K562 (cell line): ENCODE results near the gene CEMIP2. TPM values are rescaled to one million over a fixed set of nuclear protein-coding genes. Genes with fewer than 3 reads are reported as not detected.
A peak's percentile ranks its signal among the peaks of the same experiment; 100 is the strongest.

Experiments
- ATAC-seq: fragments of 200-7000 bp; cut with Tn5 transposase; 3 replicates; pipeline ENCODE4 v1.9.1; 2020; ENCODE audit warnings: moderate library complexity
- BruUV-seq: library from RNA; stranded (reverse); fragments of 400-500 nt; replicated peaks from 2 replicates; lab custom pipeline; 2021; lab: Mats Ljungman, UMichigan
- CTCF ChIA-PET: fragments of 300-600 bp; formaldehyde crosslinking; extraction: SDS; loops from one replicate; lab custom pipeline; 2021; ENCODE audit warnings: low intra/inter-chr PET ratio; lab: Yijun Ruan, JAX
- POLR2A ChIA-PET: fragments of 300-600, 350-650 bp; sonication (Branson Sonifier 250); formaldehyde crosslinking; extraction: SDS; loops from one replicate; lab custom pipeline; 2021; ENCODE audit warnings: antibody characterized with exemption, inconsistent platforms; lab: Yijun Ruan, JAX
- DNase-seq, 4 experiments: peaks; one replicate each; pipeline versions ENCODE4 v3.0.0 to v3.0.0-alpha.2; 2011 to 2018; ENCODE audit warnings: low spot score in 3 of 4, mixed read lengths in 3 of 4; ENCODE audit errors: extremely low read depth in 1 of 4
- FAIRE-seq: peaks from 2 replicates; lab custom pipeline; 2011; peaks lifted over from hg19 to GRCh38; lab: Jason Lieb, UNC
- H2AFZ ChIP-seq: 2 replicates; pipeline ENCODE4 v1.6.0; 2011; ENCODE audit warnings: low read depth, low read length, control low read depth, inconsistent platforms
- H3K27ac ChIP-seq: fragments of 200-600 bp; 3 replicates; pipeline ENCODE4 v1.8.0; 2011; ENCODE audit warnings: low read depth, mild to moderate bottlenecking, control low read depth, inconsistent platforms, low read length, moderate library complexity, mixed read lengths; ENCODE audit errors: extremely low read depth
- H3K27me3 ChIP-seq, 2 experiments: fragments of 300-600 bp in 1 of 2; 2 replicates in 1 of 2; 3 replicates in 1 of 2; pipeline versions ENCODE4 v1.6.0 to v1.8.0; 2011; ENCODE audit warnings: inconsistent platforms in 2 of 2, low read length in 2 of 2, mild to moderate bottlenecking in 1 of 2, mixed read lengths in 1 of 2, moderate library complexity in 1 of 2; ENCODE audit not compliant: control insufficient read depth in 2 of 2, insufficient read depth in 2 of 2
- H3K36me3 ChIP-seq: fragments of 300-600 bp; 3 replicates; pipeline ENCODE4 v1.8.0; 2011; ENCODE audit warnings: mild to moderate bottlenecking, low read length, inconsistent platforms; ENCODE audit not compliant: control insufficient read depth, insufficient read depth
- H3K4me1 ChIP-seq, 2 experiments: fragments of 200-600 bp in 1 of 2; replicated peaks in 1 of 2; 2 replicates in 1 of 2; 3 replicates in 1 of 2; pipeline versions ENCODE4 v1.5.1 to v1.8.0; 2011; ENCODE audit warnings: inconsistent platforms in 2 of 2, low read length in 2 of 2, mild to moderate bottlenecking in 1 of 2, mixed read lengths in 1 of 2, moderate library complexity in 1 of 2; ENCODE audit not compliant: control insufficient read depth in 2 of 2, insufficient read depth in 2 of 2
- H3K4me2 ChIP-seq: 2 replicates; pipeline ENCODE4 v1.6.1; 2011; ENCODE audit warnings: low read length, control low read depth, inconsistent platforms, mixed read lengths; ENCODE audit not compliant: insufficient read depth
- H3K4me3 ChIP-seq: fragments of 200-600 bp; sonication (generic), shearing (Covaris generic); 2 replicates; pipeline ENCODE4 v1.5.1; 2016; ENCODE audit warnings: control low read depth, inconsistent platforms
- H3K79me2 ChIP-seq: fragments of 200-600 bp; 3 replicates; pipeline ENCODE4 v1.8.0; 2011; ENCODE audit warnings: low read length, inconsistent platforms; ENCODE audit not compliant: control insufficient read depth, insufficient read depth
- H3K9ac ChIP-seq, 2 experiments: 2 replicates each; pipeline versions ENCODE4 v1.6.0 to v1.6.1; 2011; ENCODE audit warnings: low read depth in 2 of 2, low read length in 2 of 2, control low read depth in 1 of 2, inconsistent platforms in 1 of 2, mild to moderate bottlenecking in 1 of 2, mixed read lengths in 1 of 2; ENCODE audit not compliant: insufficient read depth in 1 of 2
- H3K9me1 ChIP-seq: one replicate; pipeline ENCODE4 v1.6.0; 2011; ENCODE audit warnings: inconsistent platforms, mild to moderate bottlenecking, low read length, moderate library complexity; ENCODE audit not compliant: control insufficient read depth, insufficient read depth
- H3K9me3 ChIP-seq: replicated peaks from 2 replicates; pipeline ENCODE4 v1.5.1; 2011; ENCODE audit warnings: low read depth, low read length, inconsistent platforms; ENCODE audit not compliant: control insufficient read depth, insufficient read depth
- H4K20me1 ChIP-seq: replicated peaks from 2 replicates; pipeline ENCODE4 v1.6.1; 2011; ENCODE audit warnings: low read length, inconsistent platforms, mixed read lengths; ENCODE audit not compliant: control insufficient read depth, insufficient read depth
- FOXK2 ChIP-seq, 2 experiments: fragments of 450-650 bp; IDR thresholded peaks in 1 of 2; conservative IDR thresholded peaks in 1 of 2; 2 replicates each; pipeline ENCODE4 v1.6.1; 2016; ENCODE audit warnings: low read depth in 2 of 2, mild to moderate bottlenecking in 1 of 2
- ILF3 ChIP-seq: fragments of 450-650 bp; IDR thresholded peaks from 2 replicates; pipeline ENCODE4 v1.6.1; 2018; ENCODE audit warnings: antibody characterized with exemption, mild to moderate bottlenecking, moderate library complexity, borderline replicate concordance
- MYC ChIP-seq, 2 experiments: fragments of 250-450 bp in 1 of 2; sonication (Bioruptor Pico) in 1 of 2; IDR thresholded peaks; 2 replicates each; pipeline versions ENCODE4 v1.5.1 to v1.6.1; 2012 to 2021; ENCODE audit warnings: low read depth in 2 of 2, borderline replicate concordance in 1 of 2, improper control_type of control experiment in 1 of 2, low read length in 1 of 2, mild to moderate bottlenecking in 1 of 2, moderate library complexity in 1 of 2
- POLR3A ChIP-seq: IDR thresholded peaks from 2 replicates; pipeline ENCODE4 v1.6.1; 2011; ENCODE audit warnings: borderline replicate concordance, mild to moderate bottlenecking, moderate library complexity; ENCODE audit not compliant: insufficient read length, insufficient read depth; ENCODE audit errors: extremely low read depth
- ZNF224 ChIP-seq: sonication (generic); formaldehyde crosslinking; IDR thresholded peaks from 2 replicates; pipeline ENCODE4 v1.8.0; 2022; ENCODE audit warnings: mild to moderate bottlenecking, missing genetic modification reagents
- ZNF239 ChIP-seq: fragments of 250-450 bp; sonication (Bioruptor Pico); IDR thresholded peaks from 2 replicates; pipeline ENCODE4 v1.4.0; 2020; ENCODE audit warnings: mild to moderate bottlenecking
- WGBS: fragments of 100-300 bp; shearing (Covaris generic); methylation state at CpG from one replicate; pipeline ENCODE4 v1.1.6; 2016; ENCODE audit warnings: low coverage, mixed read lengths; ENCODE audit not compliant: insufficient coverage; ENCODE audit errors: missing lambda C conversion rate; 5-methylcytosine and 5-hydroxymethylcytosine counted together
- in situ Hi-C: fragments of 300-500 bp; cut with MboI; formaldehyde crosslinking; loops from 4 replicates; pipeline ENCODE4 v1.15.0; 2018; ENCODE audit warnings: inconsistent platforms, mixed read lengths
- intact Hi-C: fragments of 100-400 bp; cut with micrococcal nuclease; formaldehyde crosslinking; loops from 2 replicates; pipeline ENCODE4 v1.14.2; 2022
- polyA plus RNA-seq, 8 experiments: library from polyadenylated mRNA; depleted of rRNA in 4 of 8; stranded (reverse) in 5 of 8; unstranded in 3 of 8; fragments of >200 nt; fragmentation: Nextera tagmentation in 2 of 8; fragmentation: Illumina TruSeq in 1 of 8; extraction: Ambion mirVana in 2 of 8; extraction: Trizol in 1 of 8; gene quantifications; 2 replicates each; pipeline versions ENCODE4 v1.2.1 to v1.2.3, GENCODE V29; 2011 to 2014; ENCODE audit warnings: inconsistent platforms in 1 of 8, missing spikeins in 1 of 8
- total RNA-seq, 7 experiments: library from RNA; depleted of rRNA in 6 of 7; stranded (reverse); fragments of >200 nt in 6 of 7; fragmentation: Illumina TruSeq in 2 of 7; extraction: Trizol in 2 of 7; gene quantifications; 2 replicates each; pipeline versions ENCODE4 v1.2.1 to v1.2.3, GENCODE V29; 2011 to 2021; ENCODE audit warnings: low replicate concordance in 1 of 7
- TF ChIP-seq, protein P1 (sequence below): fragments of 250-450 bp; sonication (Bioruptor Pico); IDR thresholded peaks from 2 replicates; pipeline ENCODE4 v1.8.0; 2022; ENCODE audit warnings: moderate library complexity, mild to moderate bottlenecking, inconsistent platforms
- TF ChIP-seq, protein P2 (sequence below): fragments of 250-450 bp; sonication (Bioruptor Pico); IDR thresholded peaks from 2 replicates; pipeline ENCODE4 v1.5.1; 2021; ENCODE audit warnings: mild to moderate bottlenecking

The CEMIP2 gene
- total and polyA plus RNA-seq, 9 of the 15 experiments (the other 6 are each of a cell fraction or from before 2014, with no cell fraction given), result 5.4 to 29.9 (median 14.2) TPM

DNA sequence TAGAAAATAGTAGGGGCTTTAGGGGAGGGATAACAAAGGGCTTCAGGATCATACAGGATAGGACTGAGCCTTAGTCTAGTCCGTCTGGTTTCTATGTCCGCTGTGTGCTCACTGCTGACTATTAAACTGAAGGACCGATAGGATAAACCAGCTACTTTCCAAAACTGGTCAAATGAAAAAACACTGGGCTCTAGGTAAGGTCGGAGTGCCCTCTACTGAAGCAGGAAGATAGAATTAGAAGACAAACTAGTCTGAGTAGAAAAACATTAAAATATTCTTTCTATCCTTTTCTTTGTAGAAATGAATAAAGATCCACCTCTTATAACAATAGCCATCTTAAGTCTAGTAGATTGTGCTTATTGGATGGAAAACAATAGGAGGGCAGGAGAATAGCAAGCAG is 133.6 kb downstream of the CEMIP2 start:
- H3K4me1 ChIP-seq, result peaks cover 3 to 43% of the 10 kb centered on the region in 2 experiments; a peak in 4 of 5 replicates
- intact Hi-C loops, result no loop called here
- POLR2A ChIA-PET, result interaction anchor here (0.6 kb wide), 1 partner anchor 1360 kb away, joined by 3 read pairs; no protein-coding TSS in a partner anchor
- in situ Hi-C loops, result no loop called here
- FAIRE-seq (no peak), ATAC-seq (no peak), DNase-seq (no peak)
- no peak overlapping the region for H3K4me3 ChIP-seq
- no peaks in the 10 kb centered on the region for H3K36me3 ChIP-seq
- CTCF ChIA-PET, result no interaction called here
- no peaks in the 10 kb centered on the region for H3K9me1 ChIP-seq
- TF ChIP-seq FOXK2 (conservative IDR thresholded peaks at IDR 0.05 in 1 of 2, IDR thresholded peaks at IDR 0.05 in 1 of 2; ENCODE audit: low read depth in 2 of 2), result no peak
- TF ChIP-seq ILF3, result no peak
- TF ChIP-seq MYC (IDR thresholded peaks at IDR 0.05; ENCODE audit: low read depth, low read length), result no peak
- no peak for TF ChIP-seq MYC (CRISPR knock-in tag; IDR thresholded peaks at IDR 0.05; ENCODE audit: borderline replicate concordance, low read depth)
- TF ChIP-seq ZNF239 (CRISPR knock-in tag), result no peak
- TF ChIP-seq, protein P1, sequence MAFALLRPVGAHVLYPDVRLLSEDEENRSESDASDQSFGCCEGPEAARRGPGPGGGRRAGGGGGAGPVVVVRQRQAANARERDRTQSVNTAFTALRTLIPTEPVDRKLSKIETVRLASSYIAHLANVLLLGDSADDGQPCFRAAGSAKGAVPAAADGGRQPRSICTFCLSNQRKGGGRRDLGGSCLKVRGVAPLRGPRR (CRISPR knock-in tag), result no peak
- no peak for TF ChIP-seq ZNF224
- TF ChIP-seq, protein P2, sequence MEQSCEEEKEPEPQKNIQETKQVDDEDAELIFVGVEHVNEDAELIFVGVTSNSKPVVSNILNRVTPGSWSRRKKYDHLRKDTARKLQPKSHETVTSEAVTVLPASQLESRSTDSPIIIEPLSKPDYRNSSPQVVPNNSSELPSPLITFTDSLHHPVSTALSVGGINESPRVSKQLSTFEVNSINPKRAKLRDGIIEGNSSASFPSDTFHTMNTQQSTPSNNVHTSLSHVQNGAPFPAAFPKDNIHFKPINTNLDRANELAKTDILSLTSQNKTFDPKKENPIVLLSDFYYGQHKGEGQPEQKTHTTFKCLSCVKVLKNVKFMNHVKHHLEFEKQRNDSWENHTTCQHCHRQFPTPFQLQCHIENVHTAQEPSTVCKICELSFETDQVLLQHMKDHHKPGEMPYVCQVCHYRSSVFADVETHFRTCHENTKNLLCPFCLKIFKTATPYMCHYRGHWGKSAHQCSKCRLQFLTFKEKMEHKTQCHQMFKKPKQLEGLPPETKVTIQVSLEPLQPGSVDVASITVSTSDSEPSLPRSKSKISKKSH, result no peak
- TF ChIP-seq POLR3A, result no peak
- no peak overlapping the region for H3K9ac ChIP-seq
- H4K20me1 ChIP-seq, result no peaks in the 10 kb centered on the region
- no peaks in the 10 kb centered on the region for H3K27me3 ChIP-seq
- no peak overlapping the region for H3K4me2 ChIP-seq
- H2AFZ ChIP-seq, result peak overlapping the region; percentile 87
- no peaks in the 10 kb centered on the region for H3K79me2 ChIP-seq
- 96% methylated on average over 4 of the region's 4 CpGs for WGBS
- no peak overlapping the region for H3K27ac ChIP-seq
- H3K9me3 ChIP-seq, result no peaks in the 10 kb centered on the region; the same call in 1 of the 2 replicates
- BruUV-seq, result no TSS peak

Other genes with a start within 250 kb of the CEMIP2 start
- 7.6 and 10.1 TPM in 2 replicates for gene ABHD17B, start 142.7 kb upstream of the CEMIP2 start, total RNA-seq (2014; rRNA removed)
- gene ABHD17B, start 142.7 kb upstream of the CEMIP2 start, total RNA-seq (2014; rRNA removed; fragmentation: Illumina TruSeq; extraction: Trizol), result 13.4 and 13.9 TPM in 2 replicates
- gene ABHD17B, start 142.7 kb upstream of the CEMIP2 start, total RNA-seq (2015; rRNA removed; fragmentation: Illumina TruSeq; extraction: Trizol), result 13.2 and 13.5 TPM in 2 replicates
- 11.9 and 14.2 TPM in 2 replicates for gene ABHD17B, start 142.7 kb upstream of the CEMIP2 start, total RNA-seq (2021)
- 12.1 and 12.8 TPM in 2 replicates for gene ABHD17B, start 142.7 kb upstream of the CEMIP2 start, polyA plus RNA-seq (2011; rRNA removed)
- gene ABHD17B, start 142.7 kb upstream of the CEMIP2 start, polyA plus RNA-seq (2014; fragmentation: Illumina TruSeq; extraction: Trizol), result 7.8 and 8.6 TPM in 2 replicates
- 1 to 10 TPM; 1.9 to 3.3 TPM for gene ABHD17B, start 142.7 kb upstream of the CEMIP2 start, polyA plus RNA-seq (2014; fragmentation: Nextera tagmentation; extraction: Ambion mirVana)
- gene ABHD17B, start 142.7 kb upstream of the CEMIP2 start, polyA plus RNA-seq (2014; rRNA removed), result 8.8 and 10.4 TPM in 2 replicates
- 6.9 and 11.8 TPM in 2 replicates for gene C9orf85, start 143.1 kb upstream of the CEMIP2 start, total RNA-seq (2014; rRNA removed)
- gene C9orf85, start 143.1 kb upstream of the CEMIP2 start, total RNA-seq (2014; rRNA removed; fragmentation: Illumina TruSeq; extraction: Trizol), result 14.5 and 16.2 TPM in 2 replicates
- gene C9orf85, start 143.1 kb upstream of the CEMIP2 start, total RNA-seq (2015; rRNA removed; fragmentation: Illumina TruSeq; extraction: Trizol), result 15.8 and 15.9 TPM in 2 replicates
- gene C9orf85, start 143.1 kb upstream of the CEMIP2 start, total RNA-seq (2021), result 6.7 TPM in 2 replicates
- 8.0 and 9.5 TPM in 2 replicates for gene C9orf85, start 143.1 kb upstream of the CEMIP2 start, polyA plus RNA-seq (2011; rRNA removed)
- 12.7 and 17.6 TPM in 2 replicates for gene C9orf85, start 143.1 kb upstream of the CEMIP2 start, polyA plus RNA-seq (2014; fragmentation: Illumina TruSeq; extraction: Trizol)
- gene C9orf85, start 143.1 kb upstream of the CEMIP2 start, polyA plus RNA-seq (2014; fragmentation: Nextera tagmentation; extraction: Ambion mirVana), result 10 to 100 TPM; 11.9 to 14.6 TPM
- 13.0 and 15.1 TPM in 2 replicates for gene C9orf85, start 143.1 kb upstream of the CEMIP2 start, polyA plus RNA-seq (2014; rRNA removed)